ENCODE results near the gene CDC25B.

The CDC25B gene

DNA sequence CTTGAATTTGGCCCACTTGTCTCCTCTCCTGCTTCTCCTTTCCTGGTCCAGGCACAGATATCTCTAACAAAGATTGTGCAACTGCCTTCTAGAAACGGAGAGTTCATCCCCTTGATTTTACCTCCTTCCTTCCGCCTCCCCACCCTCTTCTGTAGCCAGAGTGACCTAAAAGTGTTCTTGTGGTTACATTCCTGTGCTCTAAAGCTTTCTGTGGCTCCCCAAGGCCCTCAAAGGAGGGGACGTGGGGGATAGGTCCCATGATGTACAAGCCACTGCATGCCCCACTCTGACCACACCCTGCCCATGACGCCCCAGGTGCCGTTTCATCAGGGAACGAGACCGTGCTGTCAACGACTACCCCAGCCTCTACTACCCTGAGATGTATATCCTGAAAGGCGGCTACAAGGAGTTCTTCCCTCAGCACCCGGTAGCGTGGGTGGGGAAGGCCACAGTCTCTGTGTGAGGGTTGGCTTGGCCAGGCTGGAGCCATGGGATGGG, 8.2 kb downstream of the CDC25B start:
- H3K4me3 ChIP-seq (ENCODE audit: low read length): no peak overlapping the region
- TF ChIP-seq, protein P1, sequence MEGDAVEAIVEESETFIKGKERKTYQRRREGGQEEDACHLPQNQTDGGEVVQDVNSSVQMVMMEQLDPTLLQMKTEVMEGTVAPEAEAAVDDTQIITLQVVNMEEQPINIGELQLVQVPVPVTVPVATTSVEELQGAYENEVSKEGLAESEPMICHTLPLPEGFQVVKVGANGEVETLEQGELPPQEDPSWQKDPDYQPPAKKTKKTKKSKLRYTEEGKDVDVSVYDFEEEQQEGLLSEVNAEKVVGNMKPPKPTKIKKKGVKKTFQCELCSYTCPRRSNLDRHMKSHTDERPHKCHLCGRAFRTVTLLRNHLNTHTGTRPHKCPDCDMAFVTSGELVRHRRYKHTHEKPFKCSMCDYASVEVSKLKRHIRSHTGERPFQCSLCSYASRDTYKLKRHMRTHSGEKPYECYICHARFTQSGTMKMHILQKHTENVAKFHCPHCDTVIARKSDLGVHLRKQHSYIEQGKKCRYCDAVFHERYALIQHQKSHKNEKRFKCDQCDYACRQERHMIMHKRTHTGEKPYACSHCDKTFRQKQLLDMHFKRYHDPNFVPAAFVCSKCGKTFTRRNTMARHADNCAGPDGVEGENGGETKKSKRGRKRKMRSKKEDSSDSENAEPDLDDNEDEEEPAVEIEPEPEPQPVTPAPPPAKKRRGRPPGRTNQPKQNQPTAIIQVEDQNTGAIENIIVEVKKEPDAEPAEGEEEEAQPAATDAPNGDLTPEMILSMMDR (conservative IDR thresholded peaks at IDR 0.05; ENCODE audit: low read depth, low read length): no peak
- no peak for DNase-seq (ENCODE audit: low read depth)

DNA sequence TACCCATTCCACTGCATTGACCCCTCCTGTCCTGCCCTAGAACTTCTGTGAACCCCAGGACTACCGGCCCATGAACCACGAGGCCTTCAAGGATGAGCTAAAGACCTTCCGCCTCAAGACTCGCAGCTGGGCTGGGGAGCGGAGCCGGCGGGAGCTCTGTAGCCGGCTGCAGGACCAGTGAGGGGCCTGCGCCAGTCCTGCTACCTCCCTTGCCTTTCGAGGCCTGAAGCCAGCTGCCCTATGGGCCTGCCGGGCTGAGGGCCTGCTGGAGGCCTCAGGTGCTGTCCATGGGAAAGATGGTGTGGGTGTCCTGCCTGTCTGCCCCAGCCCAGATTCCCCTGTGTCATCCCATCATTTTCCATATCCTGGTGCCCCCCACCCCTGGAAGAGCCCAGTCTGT, 8.7 kb downstream of the CDC25B start:
- H3K4me3 ChIP-seq (ENCODE audit: low read length): no peak overlapping the region
- no peak for DNase-seq (ENCODE audit: low read depth)

DNA sequence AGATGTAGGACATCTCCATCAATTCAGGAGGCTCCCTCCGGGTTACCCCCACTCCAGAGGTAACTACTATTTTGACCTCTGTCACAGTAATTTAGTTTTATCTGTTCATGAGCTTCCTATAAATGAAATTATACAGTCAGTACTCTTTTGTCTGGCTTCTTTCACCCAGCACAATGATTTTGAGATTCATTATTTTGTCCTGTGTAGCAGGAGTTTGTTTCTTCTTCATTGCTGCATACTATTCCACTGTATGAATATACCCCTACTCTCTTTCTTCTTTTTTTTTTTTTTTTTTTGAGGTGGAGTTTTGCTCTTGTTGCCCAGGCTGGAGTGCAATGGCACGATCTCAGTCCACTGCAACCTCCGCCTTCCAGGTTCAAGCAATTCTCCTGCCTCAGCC, 12.4 kb downstream of the CDC25B start:
- no peak for DNase-seq (ENCODE audit: low read depth)
- TF ChIP-seq, protein P1 (conservative IDR thresholded peaks at IDR 0.05; ENCODE audit: low read depth, low read length): no peak
- no peak overlapping the region for H3K4me3 ChIP-seq (ENCODE audit: low read length)

More for the DNA sequence above, 8.7 kb downstream of the CDC25B start:
- TF ChIP-seq, protein P1 (conservative IDR thresholded peaks at IDR 0.05; ENCODE audit: low read depth, low read length): no peak

DNA sequence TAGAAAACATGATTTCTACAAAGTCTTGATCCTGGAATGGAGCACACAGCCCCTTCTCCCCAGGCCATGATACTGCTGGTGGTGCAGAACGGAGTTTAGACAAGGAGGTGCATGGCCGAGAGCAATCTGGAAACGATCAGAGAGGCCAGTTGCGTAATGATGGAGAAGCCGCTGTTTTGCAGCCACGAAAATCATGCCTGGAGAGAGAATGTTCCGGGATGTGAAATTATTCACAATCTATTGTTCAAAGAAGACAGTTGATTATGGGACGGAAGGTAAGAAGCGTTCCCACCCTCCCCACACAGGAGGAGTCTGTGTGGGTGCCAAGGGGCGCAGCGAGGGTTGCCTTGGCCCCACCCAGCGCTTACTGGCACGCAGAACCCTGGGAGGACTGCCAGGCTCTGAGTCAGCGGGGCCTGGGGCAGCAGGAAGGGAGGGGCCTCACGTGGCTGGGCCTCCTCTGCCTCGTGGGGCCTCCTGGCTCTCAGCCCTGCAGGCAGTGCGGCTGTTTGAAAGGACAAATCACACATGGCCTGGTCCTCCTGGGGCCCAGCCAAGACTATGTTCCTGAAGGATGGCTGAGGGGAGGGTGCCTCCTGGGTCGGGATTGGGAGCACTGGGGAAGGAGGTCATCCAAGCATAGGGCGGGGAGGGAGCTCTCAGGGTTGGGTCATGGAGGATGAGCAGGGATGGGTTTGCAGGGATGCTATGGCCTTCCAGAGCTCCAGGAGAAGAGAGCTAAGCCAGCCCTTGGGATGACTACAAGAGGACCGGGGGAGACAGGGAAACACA, 15.6 kb downstream of the CDC25B start:
- peak overlapping the region; percentile 48 for H3K4me3 ChIP-seq (ENCODE audit: low read length)
- peak; percentile 95 for DNase-seq (ENCODE audit: low read depth)
- TF ChIP-seq, protein P1 (conservative IDR thresholded peaks at IDR 0.05; ENCODE audit: low read depth, low read length): no peak

DNA sequence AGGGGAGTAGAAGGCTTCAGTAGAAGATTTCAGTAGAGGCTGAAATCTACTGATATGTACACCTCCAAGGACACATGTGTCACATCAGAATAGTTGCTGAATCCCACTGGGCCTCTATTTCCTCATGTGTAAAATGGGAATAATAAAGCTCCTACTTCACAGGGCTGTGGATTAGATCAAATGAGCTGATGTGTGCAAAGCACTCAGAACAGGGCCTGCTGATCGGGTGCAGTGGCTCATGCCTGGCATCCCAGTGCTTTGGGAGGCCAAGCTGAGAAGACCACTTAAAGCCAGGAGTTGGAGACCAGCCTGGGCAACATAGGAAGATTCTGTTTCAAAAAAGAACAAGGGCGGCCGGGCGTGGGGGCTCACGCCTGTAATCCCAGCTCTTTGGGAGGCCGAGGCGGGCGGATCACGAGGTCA, 16.2 kb downstream of the CDC25B start:
- H3K4me3 ChIP-seq (ENCODE audit: low read length): no peak overlapping the region
- TF ChIP-seq, protein P1 (conservative IDR thresholded peaks at IDR 0.05; ENCODE audit: low read depth, low read length): no peak
- no peak for DNase-seq (ENCODE audit: low read depth)

DNA sequence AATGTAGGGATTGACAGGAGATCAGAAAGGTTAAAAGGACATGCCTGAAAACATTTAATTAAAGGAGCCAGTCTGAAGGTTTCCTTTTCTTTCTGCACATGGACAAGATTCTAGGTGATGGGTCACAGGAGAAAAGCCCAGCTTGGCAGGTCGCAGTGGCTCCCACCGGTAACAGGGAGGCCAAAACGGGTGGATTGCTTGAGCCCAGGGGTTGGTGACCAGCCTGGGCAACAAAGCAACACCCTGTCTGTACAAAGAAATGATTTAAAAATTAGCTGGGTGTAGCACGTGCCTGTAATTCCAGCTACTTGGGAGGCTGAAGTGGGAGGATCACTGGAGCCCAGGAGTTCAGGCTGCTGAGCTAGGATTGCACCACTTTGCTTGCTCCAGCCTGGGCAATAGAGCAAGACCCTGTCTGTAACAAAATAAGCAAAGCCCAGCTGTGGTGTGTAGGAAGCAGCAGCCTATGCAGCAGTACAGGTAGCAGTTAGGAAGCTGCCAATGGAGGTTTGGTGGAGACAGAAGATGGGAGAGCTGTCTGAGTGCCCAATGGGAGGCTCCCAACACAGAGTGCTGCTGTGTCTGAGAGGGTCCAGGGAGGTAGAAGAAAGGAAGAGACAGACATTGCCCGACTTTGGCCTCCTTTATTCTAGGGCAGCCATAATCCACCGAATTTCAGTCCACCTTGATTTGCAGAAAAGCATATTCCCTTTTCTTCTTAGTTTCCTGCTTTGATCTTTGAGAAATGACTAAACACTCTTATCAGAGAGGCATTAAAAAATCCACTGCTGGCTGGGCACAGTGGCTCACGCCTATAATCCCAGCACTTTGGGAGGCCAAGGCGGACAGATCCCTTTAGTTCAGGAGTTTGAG, 17.1 kb downstream of the CDC25B start:
- no peak for DNase-seq (ENCODE audit: low read depth)
- no peak overlapping the region for H3K4me3 ChIP-seq (ENCODE audit: low read length)
- TF ChIP-seq, protein P1 (conservative IDR thresholded peaks at IDR 0.05; ENCODE audit: low read depth, low read length): no peak
